Stimulated activated naive CD8-positive, alpha-beta T cell treated with anti-CD3 and anti-CD28 coated beads, Interleukin-15, Interleukin-2, amounts not matched to agents 100 ng/mL and 50 ng/mL, for 24 hours (primary cell): ENCODE data around the gene BCL2L1.
"Not testable (repeated sequence)": the region's sequence is repeated elsewhere in the genome, so short reads cannot be mapped to it uniquely, and the experiment has no call there.

Source experiments
- H3K27ac Mint-ChIP-seq: one replicate; pipeline ENCODE4 v1.8.0; 2021; ENCODE audit warnings: mild to moderate bottlenecking, mixed read lengths
- H3K27me3 Mint-ChIP-seq: one replicate; pipeline ENCODE4 v1.8.0; 2021; ENCODE audit warnings: mixed read lengths
- H3K36me3 Mint-ChIP-seq: one replicate; pipeline ENCODE4 v1.8.0; 2021; ENCODE audit warnings: low read depth, mixed read lengths
- H3K4me1 Mint-ChIP-seq: one replicate; pipeline ENCODE4 v1.8.0; 2021; ENCODE audit warnings: low read depth, mixed read lengths
- H3K4me3 Mint-ChIP-seq: one replicate; pipeline ENCODE4 v1.8.0; 2021; ENCODE audit warnings: mild to moderate bottlenecking, mixed read lengths
- H3K9me3 Mint-ChIP-seq: one replicate; pipeline ENCODE4 v1.8.0; 2021; ENCODE audit warnings: mixed read lengths

Gene BCL2L1

GRCh38 chr20:31722257-31723068 lies at the start of gene BCL2L1:
Gene BCL2L1 (minus strand): TSS chr20:31722868. CDS start chr20:31722218, 650 bp downstream.
- peak within 1 kb of the TSS; percentile 93 for H3K27ac Mint-ChIP-seq
- H3K4me1 Mint-ChIP-seq = peaks cover 28% of the 10 kb centered on the region
- peaks cover 47% of the 10 kb centered on the region for H3K36me3 Mint-ChIP-seq
- H3K9me3 Mint-ChIP-seq = no peaks in the 10 kb centered on the region
- no peaks in the 10 kb centered on the region for H3K27me3 Mint-ChIP-seq
- H3K4me3 Mint-ChIP-seq = peak within 1 kb of the TSS; percentile 96

- Mint-ChIP-seq H3K27me3 (no peaks in the 10 kb centered on the region), H3K9me3 (no peaks in the 10 kb centered on the region), H3K36me3 (peaks cover 70% of the 10 kb centered on the region), H3K27ac (no peak overlapping the region), H3K4me3 (no peak overlapping the region), H3K4me1 (no peaks in the 10 kb centered on the region)
These were observed 47.6 kb upstream of the BCL2L1 start for GRCh38 chr20:31770243-31770642.

GRCh38 chr20:31769681-31770080 lies 47.0 kb upstream of the BCL2L1 start:
- Mint-ChIP-seq H3K9me3 (no peaks in the 10 kb centered on the region), H3K27me3 (no peaks in the 10 kb centered on the region), H3K4me1 (no peaks in the 10 kb centered on the region), H3K27ac (no peak overlapping the region), H3K36me3 (peaks cover 72% of the 10 kb centered on the region), H3K4me3 (no peak overlapping the region)

- no peaks in the 10 kb centered on the region for H3K4me1 Mint-ChIP-seq
- no peak overlapping the region for H3K4me3 Mint-ChIP-seq
- H3K27ac Mint-ChIP-seq = no peak overlapping the region
- H3K36me3 Mint-ChIP-seq = peaks cover 68% of the 10 kb centered on the region
- no peaks in the 10 kb centered on the region for H3K27me3 Mint-ChIP-seq
- H3K9me3 Mint-ChIP-seq = no peaks in the 10 kb centered on the region
These were observed 45.1 kb upstream of the BCL2L1 start for GRCh38 chr20:31767805-31768204.

- Mint-ChIP-seq H3K4me3 (no peak overlapping the region), H3K9me3 (no peaks in the 10 kb centered on the region), H3K27me3 (no peaks in the 10 kb centered on the region), H3K27ac (no peak overlapping the region), H3K36me3 (peaks cover 68% of the 10 kb centered on the region), H3K4me1 (no peaks in the 10 kb centered on the region)
These were observed 42.1 kb upstream of the BCL2L1 start for GRCh38 chr20:31764641-31765305.

- Mint-ChIP-seq H3K4me3 (no peak overlapping the region), H3K27ac (no peak overlapping the region), H3K27me3 (no peaks in the 10 kb centered on the region), H3K9me3 (no peaks in the 10 kb centered on the region), H3K36me3 (peaks cover 64% of the 10 kb centered on the region), H3K4me1 (no peaks in the 10 kb centered on the region)
These were observed 38.0 kb upstream of the BCL2L1 start for GRCh38 chr20:31760519-31761240.

GRCh38 chr20:31759836-31760518 lies 37.3 kb upstream of the BCL2L1 start:
- peaks cover 58% of the 10 kb centered on the region for H3K36me3 Mint-ChIP-seq
- no peaks in the 10 kb centered on the region for H3K27me3 Mint-ChIP-seq
- no peak overlapping the region for H3K27ac Mint-ChIP-seq
- H3K4me3 Mint-ChIP-seq = no peak overlapping the region
- no peaks in the 10 kb centered on the region for H3K4me1 Mint-ChIP-seq
- no peaks in the 10 kb centered on the region for H3K9me3 Mint-ChIP-seq

GRCh38 chr20:31758991-31759390 lies 36.3 kb upstream of the BCL2L1 start:
- Mint-ChIP-seq H3K9me3 (no peaks in the 10 kb centered on the region), H3K27me3 (no peaks in the 10 kb centered on the region), H3K4me1 (no peaks in the 10 kb centered on the region), H3K4me3 (no peak overlapping the region), H3K27ac (no peak overlapping the region), H3K36me3 (peaks cover 52% of the 10 kb centered on the region)

- H3K4me1 Mint-ChIP-seq = no peaks in the 10 kb centered on the region
- H3K9me3 Mint-ChIP-seq = no peaks in the 10 kb centered on the region
- no peak overlapping the region for H3K4me3 Mint-ChIP-seq
- H3K27ac Mint-ChIP-seq = no peak overlapping the region
- no peaks in the 10 kb centered on the region for H3K27me3 Mint-ChIP-seq
- H3K36me3 Mint-ChIP-seq = peaks cover 52% of the 10 kb centered on the region
These were observed 35.9 kb upstream of the BCL2L1 start for GRCh38 chr20:31758521-31758920.

- Mint-ChIP-seq H3K27ac (no peak overlapping the region), H3K4me1 (no peaks in the 10 kb centered on the region), H3K27me3 (no peaks in the 10 kb centered on the region), H3K36me3 (peaks cover 53% of the 10 kb centered on the region), H3K4me3 (no peak overlapping the region), H3K9me3 (no peaks in the 10 kb centered on the region)
These were observed 34.6 kb upstream of the BCL2L1 start for GRCh38 chr20:31757254-31757653.

GRCh38 chr20:31751126-31751525 lies 28.5 kb upstream of the BCL2L1 start:
- Mint-ChIP-seq H3K4me3 (no peak overlapping the region), H3K27me3 (no peaks in the 10 kb centered on the region), H3K27ac (no peak overlapping the region), H3K4me1 (no peaks in the 10 kb centered on the region), H3K9me3 (no peaks in the 10 kb centered on the region), H3K36me3 (peaks cover 29% of the 10 kb centered on the region)

- H3K9me3 Mint-ChIP-seq = no peaks in the 10 kb centered on the region
- H3K4me3 Mint-ChIP-seq = no peak overlapping the region
- no peaks in the 10 kb centered on the region for H3K4me1 Mint-ChIP-seq
- peaks cover 38% of the 10 kb centered on the region for H3K36me3 Mint-ChIP-seq
- H3K27me3 Mint-ChIP-seq = no peaks in the 10 kb centered on the region
- no peak overlapping the region for H3K27ac Mint-ChIP-seq
These were observed 26.6 kb upstream of the BCL2L1 start for GRCh38 chr20:31749223-31749622.

- Mint-ChIP-seq H3K27ac (no peak overlapping the region), H3K9me3 (no peaks in the 10 kb centered on the region), H3K27me3 (no peaks in the 10 kb centered on the region), H3K4me3 (no peak overlapping the region), H3K36me3 (peaks cover 30% of the 10 kb centered on the region), H3K4me1 (no peaks in the 10 kb centered on the region)
These were observed 25.0 kb upstream of the BCL2L1 start for GRCh38 chr20:31747640-31748039.

GRCh38 chr20:31747028-31747427 lies 24.4 kb upstream of the BCL2L1 start:
- not testable (repeated sequence) for H3K4me1 Mint-ChIP-seq, H3K4me3 Mint-ChIP-seq, H3K27ac Mint-ChIP-seq, H3K27me3 Mint-ChIP-seq, H3K9me3 Mint-ChIP-seq
- peaks cover 32% of the 10 kb centered on the region for H3K36me3 Mint-ChIP-seq
